GM21737 (cell line): ENCODE data around the gene STXBP4.
"Not testable (repeated sequence)": the region's sequence is repeated elsewhere in the genome, so short reads cannot be mapped to it uniquely, and the experiment has no call there.

Experiments
- ATAC-seq: cut with Tn5 transposase; IDR thresholded peaks from one replicate; pipeline ENCODE4 v1.9.1; 2021; ENCODE audit warnings: mild to moderate bottlenecking, moderate library complexity; ENCODE audit not compliant: unreplicated experiment

The STXBP4 gene

DNA sequence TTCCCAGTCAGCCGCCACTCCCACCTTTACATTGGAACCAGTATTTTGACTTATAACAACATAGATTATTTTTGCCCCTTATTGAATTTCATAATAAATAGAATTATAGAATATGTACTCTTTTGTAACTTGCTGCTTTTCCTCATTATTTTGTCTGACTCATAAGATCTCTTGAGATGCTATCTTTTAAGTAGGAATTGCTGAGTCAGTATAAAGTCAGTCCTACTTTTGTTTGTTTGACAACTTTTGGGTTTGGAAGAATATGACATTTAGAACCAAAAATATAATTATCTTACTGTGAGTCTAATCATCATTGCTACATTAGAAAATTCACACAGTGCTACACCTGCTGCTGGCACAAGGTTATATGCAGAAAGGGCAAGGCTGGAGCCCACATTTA, 69.7 kb downstream of the STXBP4 start:
- ATAC-seq = peak; percentile 13

DNA sequence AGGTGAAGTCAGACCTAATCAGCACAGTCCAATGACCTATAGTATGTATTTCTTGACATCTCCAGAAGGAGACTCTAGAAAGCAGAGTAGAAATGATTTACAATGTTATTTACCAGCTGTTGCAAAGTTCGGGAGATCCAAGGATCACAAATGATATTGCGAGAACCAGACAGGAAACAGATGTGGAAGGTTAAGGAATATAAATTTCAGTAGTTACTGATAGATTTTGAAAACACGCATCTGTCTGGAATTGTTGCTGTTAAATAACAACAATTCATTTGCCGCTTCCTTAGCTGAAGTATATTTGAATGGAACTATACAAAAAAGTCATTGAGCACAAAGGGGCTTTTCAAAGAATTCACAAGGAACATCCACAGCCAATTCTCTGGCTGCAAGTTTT, 72.0 kb downstream of the STXBP4 start:
- ATAC-seq = no peak

DNA sequence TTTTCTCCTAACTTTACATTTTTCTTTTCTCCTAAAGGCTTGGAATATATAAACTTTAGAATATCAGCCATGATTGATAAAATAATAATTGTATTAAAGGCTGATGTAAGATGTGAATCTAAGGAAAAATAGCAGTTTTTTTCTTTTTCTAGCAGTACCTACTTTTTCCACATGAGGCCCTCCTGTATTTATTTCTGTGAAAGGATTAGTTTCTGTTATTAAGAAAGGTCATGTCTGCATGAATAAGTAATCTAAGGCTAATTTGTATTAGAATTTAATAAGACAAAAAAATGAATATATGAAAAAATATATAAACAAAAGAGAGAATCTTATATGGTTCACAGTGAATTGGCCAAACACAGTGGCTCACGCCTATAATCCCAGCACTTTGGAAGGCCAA, 85.3 kb downstream of the STXBP4 start:
- no peak for ATAC-seq

DNA sequence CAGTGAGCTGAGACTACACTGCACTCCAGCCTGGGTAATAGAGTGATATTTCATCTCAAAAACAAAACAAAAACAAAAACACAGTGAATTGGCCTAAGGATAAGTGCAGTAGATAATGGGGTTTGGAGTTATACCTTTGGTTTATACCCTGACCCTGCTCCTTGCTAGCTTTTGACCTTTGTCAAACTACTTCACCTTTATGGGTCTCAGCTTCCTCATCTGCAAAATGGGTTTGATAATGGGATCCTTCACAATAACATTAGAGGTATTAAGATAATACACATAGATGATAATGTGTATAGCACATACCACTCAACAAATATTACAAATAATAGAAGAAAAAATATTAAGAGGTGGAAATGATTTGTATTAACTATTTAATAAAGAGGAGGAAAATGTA, 85.9 kb downstream of the STXBP4 start:
- ATAC-seq = no peak

DNA sequence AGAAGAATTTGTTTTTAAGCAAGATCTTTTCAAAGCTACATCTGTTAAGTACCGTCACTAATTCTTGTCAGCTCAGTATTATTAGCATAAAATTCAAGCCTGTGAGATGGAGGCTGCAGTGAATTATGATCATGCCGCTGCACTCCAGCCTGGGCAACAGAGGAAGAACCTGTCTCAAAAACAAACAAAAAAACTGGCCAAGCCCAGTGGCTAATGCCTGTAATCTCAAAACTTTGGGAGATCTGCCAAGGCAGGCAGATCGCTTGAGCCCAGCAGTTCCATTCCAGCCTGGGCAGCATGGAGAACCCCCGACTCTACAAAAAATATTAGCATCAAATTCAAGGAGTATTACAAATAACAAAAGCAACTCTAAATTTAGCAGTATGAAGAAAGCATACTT, 88.0 kb downstream of the STXBP4 start:
- ATAC-seq = no peak

DNA sequence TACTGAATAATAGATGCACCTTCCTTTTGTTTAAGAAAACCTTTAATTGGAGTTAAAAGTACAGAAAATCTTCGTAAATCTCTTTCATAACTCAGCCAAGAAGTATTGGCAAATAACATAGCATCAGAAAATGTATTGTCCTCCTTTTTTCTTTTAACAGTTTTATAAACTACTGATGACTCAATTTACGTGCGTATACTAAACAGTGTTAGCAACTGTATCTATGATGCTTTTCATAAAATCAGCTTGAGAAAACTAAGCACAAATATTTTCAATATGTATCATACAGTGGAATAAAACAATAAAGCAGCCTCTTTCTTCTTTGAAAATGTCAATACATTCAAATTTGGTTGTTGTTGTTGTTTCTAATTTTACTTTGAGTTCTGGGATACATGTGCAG, 88.6 kb downstream of the STXBP4 start:
- no peak for ATAC-seq

DNA sequence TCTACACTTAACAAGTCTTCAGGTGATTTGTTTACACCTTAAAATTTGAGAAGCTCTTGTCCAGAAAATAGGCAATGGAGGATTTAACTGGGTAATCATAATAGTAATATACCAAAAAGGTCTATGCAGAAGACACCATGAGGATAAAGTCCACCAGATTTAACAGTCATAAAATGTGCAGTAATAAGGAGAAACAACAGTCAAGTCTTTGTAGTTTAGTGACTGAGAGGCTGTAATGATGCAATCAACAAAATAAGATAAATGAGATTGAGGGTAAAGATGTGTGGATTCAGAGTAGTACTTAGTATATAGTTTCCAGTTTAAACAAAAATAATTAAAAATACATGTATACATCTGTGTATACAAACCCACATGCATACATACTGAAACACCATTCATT, 91.2 kb downstream of the STXBP4 start:
- no peak for ATAC-seq

DNA sequence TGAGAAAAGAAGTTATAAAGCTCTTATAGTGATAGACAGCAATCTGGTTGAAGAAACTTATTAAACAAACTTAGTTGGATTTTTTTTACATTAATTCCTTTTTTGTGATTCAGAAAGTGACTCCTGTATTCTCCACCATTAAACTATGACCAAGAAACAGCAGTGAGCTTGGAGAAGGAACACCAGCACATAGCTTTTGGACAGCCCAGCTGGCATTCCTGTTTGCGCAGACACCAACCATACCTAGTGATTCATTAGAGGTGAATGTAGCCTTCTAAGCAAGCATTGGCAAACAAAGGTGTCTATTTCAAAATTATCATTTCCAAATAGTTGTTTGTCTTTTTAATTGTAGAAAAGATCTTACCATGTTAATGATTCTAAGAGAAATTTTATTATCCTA, 94.4 kb downstream of the STXBP4 start:
- no peak for ATAC-seq

DNA sequence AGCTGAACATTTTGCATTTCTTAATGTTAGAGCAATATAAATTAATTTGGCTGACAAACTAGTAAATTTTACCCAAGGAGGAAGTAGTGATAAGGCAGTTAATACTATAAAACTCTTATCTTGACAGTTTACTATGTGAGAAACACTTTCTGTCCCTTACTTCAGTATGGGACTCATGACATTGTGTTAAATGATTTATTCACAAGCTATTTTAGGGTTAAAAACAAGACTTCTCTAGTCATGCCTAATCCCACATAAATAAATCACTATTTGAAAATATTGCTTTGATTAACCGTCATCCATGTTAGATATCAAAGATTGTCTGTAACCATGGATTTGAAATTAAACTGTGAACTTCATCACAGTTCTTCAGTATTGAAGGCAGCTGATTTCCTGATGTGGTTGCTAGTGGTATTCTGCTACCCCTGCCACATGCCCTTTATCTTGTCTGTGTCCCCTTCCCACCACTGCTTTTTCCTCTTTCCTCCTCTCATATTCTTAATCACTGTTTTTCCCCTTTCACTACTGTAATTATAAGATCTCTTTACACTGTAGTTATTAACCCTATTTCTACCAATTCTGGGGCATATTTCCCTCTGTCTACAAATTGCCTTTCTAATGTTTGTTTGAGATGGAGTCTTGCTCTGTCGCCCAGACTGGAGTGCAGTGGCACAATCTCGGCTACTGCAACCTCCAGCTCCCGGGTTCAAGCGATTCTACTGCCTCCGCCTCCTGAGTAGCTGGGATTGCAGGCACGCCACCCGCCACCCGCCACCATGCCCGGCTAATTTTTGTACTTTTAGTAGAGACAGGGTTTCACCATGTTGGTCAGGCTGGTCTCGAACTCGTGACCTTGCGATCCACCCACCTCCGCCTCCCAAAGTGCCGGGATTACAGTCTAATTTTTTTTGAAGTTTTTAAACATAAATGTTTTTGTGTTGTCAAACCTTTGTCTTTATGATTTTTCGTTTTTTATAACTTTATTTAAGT, 95.6 kb downstream of the STXBP4 start:
- no peak for ATAC-seq

DNA sequence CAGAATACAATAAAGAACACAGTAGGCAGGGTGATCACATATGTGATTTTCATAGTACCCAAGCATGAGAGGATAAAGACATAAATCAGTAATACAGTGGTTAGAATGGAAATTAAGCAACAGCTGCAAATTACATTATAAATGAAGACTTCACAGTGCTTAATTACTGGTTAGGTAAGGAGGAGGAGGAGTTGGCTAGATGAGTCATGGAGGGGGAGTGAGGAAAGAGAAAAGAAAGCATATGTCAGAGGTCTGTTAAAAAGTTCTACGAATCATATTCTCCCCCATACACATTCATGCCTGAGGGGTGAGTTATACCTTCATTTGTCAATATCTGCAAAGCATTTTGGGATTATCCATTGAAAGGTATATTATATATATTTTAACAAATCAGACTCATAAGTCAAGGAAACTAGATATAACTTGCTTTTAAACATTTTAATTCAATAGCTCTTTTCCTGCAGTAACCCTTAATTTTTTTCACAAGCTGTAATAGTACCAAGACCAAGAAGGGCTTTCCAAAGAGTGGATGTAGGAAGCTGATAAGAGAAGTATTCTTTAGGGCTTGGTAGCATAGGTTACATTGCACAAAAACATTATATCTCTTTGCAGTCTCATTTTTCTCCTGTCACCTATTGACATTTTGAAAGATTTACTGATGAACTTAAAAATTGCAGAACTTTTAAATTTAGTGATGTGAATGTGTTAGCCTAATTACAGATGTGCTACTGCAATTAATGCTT, 99.3 kb downstream of the STXBP4 start:
- ATAC-seq = no peak

DNA sequence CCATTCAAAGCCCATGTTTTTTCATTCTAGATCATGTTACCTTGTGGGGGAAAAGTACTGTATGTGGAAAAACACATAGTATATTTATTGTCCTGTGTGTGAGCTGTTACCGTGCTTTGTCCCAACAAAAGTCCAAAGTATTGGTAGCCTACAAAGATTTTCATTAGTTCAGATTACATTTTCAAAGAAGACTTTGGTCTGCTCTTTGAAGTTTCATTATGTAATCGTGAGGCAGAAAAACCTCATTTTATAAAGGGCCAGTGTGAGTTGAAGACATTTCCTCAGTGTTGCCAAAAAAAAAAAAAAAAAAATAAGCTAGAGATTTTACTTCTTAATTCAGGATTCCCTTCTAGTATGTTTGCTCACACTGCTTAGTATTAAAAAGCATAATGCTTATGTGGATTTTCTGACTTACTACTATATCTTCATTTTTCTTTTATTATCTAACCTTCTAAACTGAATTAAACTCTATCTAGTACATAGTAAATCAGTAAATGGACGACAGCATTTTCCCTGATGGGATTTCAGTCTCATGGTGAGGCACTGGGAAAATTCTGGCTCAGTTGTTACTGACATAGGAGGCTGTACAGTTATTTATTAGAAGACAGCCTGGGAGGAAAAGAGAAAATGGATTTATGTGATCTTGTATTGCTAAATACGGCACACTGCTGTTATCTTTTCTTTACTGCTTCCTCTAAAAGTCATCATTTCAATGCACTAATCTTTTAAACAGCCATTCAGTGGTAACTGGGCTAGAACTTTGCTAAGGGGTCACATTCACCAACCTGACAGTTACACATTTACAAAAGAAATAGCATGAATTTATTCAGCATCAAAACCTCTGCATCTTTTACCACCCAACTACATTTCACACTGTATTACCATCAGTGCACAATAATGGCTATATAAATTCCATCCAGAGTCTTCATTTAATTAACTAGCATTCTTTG, 100.6 kb downstream of the STXBP4 start:
- ATAC-seq = no peak

DNA sequence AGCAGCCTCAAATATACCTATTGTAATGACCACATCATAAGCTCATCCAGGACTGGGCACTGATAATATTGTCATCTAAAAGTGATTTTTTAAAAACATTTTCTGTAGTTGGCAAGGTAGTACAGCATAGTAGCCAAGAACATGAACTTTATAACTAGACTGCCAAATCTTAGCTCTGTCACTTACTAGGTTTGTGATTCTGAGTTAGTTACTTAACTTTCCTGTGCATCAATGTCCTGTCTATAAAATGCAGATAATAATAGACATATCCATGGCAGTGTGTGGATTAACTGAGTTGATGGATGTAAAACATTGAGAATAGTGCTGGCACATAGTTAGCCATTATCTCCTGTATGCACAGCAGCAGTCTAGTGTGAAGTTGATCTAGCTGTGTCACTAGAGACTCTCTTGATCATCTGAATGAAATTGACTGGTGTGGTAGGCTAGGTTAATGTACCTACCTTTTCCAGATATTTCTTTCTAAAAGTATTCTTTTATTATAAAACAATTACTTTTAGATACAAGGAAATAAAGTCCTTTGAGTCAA, 101.5 kb downstream of the STXBP4 start:
- no peak for ATAC-seq

DNA sequence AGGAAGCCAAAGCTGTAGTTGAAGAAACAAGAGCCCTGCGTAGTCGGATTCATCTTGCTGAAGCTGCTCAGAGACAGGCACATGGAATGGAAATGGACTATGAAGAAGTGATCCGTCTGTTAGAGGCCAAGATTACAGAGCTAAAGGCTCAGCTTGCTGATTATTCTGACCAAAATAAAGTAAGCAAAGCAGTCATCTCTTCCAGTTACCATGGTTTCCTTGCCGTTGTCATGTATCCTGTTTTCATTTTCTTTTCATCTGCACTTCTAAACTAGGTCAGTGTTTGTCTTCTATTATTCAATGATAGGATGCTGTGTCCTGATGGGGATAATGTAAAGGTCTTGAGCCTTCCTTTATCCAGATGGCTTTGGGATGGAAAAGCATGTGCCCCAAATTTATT, 104.3 kb downstream of the STXBP4 start:
- no peak for ATAC-seq

DNA sequence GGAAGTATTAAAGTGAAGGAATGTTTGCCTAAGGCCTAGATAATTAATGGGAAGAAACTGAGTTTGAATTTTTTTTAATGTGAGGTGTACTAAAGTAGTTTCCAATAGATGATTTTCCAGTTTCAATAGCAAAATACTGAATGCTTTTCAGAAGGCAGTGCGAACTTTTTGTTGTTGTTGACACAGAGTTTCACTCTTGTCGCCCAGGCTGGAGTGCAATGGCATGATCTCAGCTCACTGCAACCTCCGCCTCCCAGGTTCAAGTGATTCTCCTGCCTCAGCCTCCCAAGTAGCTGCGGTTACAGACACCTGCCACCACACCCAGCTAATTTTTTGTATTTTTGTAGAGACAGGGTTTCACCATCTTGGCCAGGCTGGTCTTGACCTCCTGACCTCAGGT, 104.9 kb downstream of the STXBP4 start:
- not testable (repeated sequence) for ATAC-seq

DNA sequence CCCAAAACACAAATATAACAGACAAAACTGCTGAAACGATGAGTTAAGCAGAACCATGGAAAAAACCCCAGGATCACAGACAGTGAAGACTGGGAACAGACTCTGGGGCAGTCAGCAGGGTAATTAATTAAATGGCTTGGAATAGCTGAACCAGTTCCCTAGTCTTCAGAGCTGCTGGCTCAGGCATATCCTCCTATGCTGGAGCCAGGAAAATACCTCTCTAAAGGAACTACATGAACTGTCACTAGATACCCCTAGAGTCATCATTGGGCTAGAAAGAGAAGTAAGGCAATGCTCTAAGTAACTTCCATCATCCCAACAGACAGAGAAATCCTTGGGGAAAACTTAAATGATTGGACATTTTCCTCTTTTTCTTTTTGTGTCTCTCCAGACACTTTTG, 113.0 kb downstream of the STXBP4 start:
- no peak for ATAC-seq

DNA sequence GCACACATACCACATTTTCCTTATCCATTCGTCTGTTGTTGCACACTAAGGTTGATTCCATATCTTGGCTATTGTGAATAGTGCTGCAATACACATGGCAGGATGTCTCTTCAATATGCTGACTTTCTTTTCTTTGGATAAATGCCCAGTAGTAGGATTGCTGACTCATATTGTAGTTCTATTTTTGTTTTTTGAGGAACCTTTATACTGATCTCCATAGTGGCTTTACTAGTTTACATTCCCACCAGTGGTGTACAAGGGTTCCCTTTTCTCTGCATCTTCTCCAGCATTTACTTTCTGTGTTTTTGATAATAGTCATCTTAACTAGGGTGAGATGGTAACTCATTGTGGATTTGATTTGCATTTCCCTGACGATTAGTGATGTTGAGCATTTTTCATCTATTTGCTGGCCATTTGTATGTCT, 118.1 kb downstream of the STXBP4 start:
- ATAC-seq = no peak

DNA sequence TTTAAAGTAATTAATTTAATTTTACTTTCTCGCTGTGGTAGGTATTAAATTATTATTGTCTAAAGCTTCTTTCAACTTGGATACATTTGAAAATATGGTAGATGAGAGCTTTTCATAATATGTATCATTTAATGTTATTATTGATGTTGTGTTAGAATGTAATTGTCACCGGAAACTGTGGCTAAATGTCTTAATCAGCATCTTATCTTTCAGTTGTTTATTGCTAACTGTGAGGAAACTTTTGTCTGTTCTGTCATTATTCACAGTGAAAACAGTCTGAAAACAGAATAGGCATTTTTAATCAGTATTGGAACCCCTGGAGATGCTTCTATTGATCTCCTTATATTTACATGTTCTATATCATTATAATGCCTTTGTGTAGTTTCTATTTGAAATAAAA, 120.7 kb downstream of the STXBP4 start:
- no peak for ATAC-seq

DNA sequence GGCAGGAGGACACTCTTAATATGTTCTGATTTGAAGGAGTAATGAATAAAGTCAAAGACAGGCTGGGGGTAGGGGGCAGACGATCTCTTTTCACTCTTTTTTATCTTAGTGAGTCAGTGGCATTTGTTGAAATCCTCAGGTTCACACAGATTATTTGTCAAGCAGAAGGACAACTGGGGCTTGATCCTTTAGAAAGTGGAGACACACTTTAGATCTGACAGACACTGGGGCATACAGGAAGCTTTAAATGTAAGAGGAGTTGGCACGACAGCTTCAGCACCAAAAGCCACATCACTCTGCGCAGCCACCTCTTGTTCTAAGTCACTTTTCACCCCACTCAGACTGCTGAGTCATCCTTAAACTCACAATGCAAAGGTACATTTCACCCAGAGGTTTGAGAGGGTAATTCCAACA, 121.5 kb downstream of the STXBP4 start:
- ATAC-seq = peak; percentile 95

DNA sequence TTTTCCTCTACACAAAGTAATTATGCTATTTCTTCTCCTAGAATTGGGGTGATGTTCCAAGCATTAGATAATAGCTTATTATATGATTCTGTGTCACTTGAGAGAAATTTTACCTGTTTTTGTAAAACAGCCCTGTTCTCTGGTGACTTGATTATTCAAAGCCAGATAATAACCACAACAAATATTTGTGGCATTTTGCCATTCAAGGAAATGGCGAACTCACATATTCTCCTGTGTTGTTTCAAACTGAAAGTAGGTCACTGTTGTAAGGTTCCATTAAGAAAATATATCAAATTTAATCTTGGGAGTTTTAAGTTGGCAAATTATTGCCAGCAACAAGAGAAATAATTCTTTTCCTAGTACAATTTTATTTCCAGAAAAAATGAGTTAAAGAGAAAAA, 124.8 kb downstream of the STXBP4 start:
- ATAC-seq = no peak

DNA sequence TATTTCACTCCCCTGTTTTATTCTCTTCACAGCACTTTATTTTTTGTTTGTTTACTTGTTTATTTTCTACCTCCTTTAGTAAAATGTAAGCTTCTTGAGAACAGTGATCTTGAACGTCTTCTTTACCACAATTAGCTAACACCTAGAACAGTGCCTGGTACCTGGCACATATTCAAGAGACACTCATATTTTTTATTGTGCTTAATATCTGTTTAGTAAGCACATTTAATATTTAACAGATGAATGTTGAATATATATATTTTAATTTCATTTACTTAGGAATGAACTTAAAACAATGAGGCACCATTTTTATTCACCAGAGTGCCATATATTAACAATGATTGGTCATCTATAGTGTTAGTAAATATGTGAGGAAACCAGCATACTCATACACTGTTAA, 130.2 kb downstream of the STXBP4 start:
- ATAC-seq = no peak

DNA sequence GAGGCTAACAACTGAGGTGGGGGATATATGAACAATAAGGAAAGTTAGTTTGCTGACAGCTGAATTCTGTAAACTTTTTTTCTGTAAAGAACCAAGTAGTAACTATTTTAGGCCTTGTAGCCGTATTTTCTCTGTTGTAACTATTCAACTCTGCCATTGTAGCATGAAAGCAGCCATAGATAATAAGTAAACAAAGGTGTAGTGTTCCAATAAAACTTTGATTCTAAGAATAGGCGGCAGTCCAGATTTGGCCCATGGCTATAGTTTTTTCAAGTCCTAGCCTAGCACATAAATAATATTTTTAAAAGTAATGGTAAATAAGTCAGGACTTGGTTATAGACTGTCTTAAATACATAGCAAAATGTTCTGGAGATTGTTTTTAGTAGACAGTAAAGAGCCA, 142.0 kb downstream of the STXBP4 start:
- ATAC-seq = no peak
